BLaER1 treated with 17β-estradiol and CSF1 and Interleukin-3, amounts not matched to agents 10 nM and 100 nM (cell line): ENCODE results near the gene SRPK2.
"Not testable (repeated sequence)": the region's sequence is repeated elsewhere in the genome, so short reads cannot be mapped to it uniquely, and the experiment has no call there.

Experiments used
- H3K27ac ChIP-seq, 11 experiments: shearing (Covaris generic); formaldehyde crosslinking; 2 replicates each; pipeline ENCODE4 v1.8.1; 2022
- H3K27me3 ChIP-seq, 11 experiments: shearing (Covaris generic); formaldehyde crosslinking; 2 replicates each; pipeline ENCODE4 v1.8.1; 2022
- H3K36me3 ChIP-seq, 11 experiments: shearing (Covaris generic); formaldehyde crosslinking; 2 replicates each; pipeline ENCODE4 v1.8.1; 2022
- H3K4me1 ChIP-seq, 10 experiments: shearing (Covaris generic); formaldehyde crosslinking; 2 replicates each; pipeline ENCODE4 v1.8.1; 2022
- H3K4me2 ChIP-seq, 11 experiments: shearing (Covaris generic); formaldehyde crosslinking; 2 replicates each; pipeline ENCODE4 v1.8.1; 2022
- H3K4me3 ChIP-seq, 10 experiments: shearing (Covaris generic); formaldehyde crosslinking; 2 replicates each; pipeline ENCODE4 v1.8.1; 2022
- H3K9ac ChIP-seq, 11 experiments: shearing (Covaris generic); formaldehyde crosslinking; 2 replicates each; pipeline ENCODE4 v1.8.1; 2022
- H3K9me3 ChIP-seq, 11 experiments: shearing (Covaris generic); formaldehyde crosslinking; replicated peaks in 1 of 11; 2 replicates each; pipeline ENCODE4 v1.8.1; 2022
- H4K20me1 ChIP-seq, 11 experiments: shearing (Covaris generic); formaldehyde crosslinking; 2 replicates each; pipeline ENCODE4 v1.8.1; 2022
- Cebpa-rat ChIP-seq, 11 experiments: shearing (Covaris generic); IDR thresholded peaks; 2 replicates each; pipeline ENCODE4 v1.8.1; 2022

The SRPK2 gene

GRCh38 chr7:105202616-105203015, 186.1 kb downstream of the SRPK2 start:
- H3K27ac ChIP-seq = no peak overlapping the region
- no peak overlapping the region for H3K4me3 ChIP-seq
- H3K36me3 ChIP-seq = peaks cover 31 to 65% (median 43%) of the 10 kb centered on the region in 11 experiments
- no peak overlapping the region for H3K9ac ChIP-seq
- peaks cover 0 to 18% (median 7%) of the 10 kb centered on the region in 10 experiments; a peak in 10 of 20 replicates for H3K4me1 ChIP-seq
- H3K9me3 ChIP-seq = no peaks in the 10 kb centered on the region; a peak in 1 of 22 replicates
- H4K20me1 ChIP-seq = peaks cover 0 to 40% (median 14%) of the 10 kb centered on the region in 11 experiments; a peak in 14 of 22 replicates
- no peaks in the 10 kb centered on the region for H3K27me3 ChIP-seq
- no peak overlapping the region for H3K4me2 ChIP-seq
- TF ChIP-seq Cebpa-rat (IDR thresholded peaks at IDR 0.05) = no peak

DNA sequence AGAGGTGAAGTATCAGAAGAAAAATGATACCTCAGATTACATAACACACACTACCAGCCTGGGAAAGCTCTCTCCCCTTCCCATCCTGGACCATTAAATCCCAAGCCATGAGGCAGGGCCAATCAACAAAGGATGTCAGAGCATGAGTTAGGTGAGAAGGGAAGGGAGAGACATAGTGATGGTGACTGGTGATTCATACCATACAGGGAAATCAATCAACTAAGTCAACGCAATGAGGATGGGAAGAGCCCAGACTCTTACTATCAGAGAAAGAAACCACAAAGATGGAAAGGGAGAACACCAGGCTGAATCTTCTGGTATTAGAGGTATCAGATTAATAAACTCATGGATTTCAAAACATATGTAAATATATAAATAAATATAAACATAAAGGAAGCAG, 189.3 kb downstream of the SRPK2 start:
- H3K4me1 ChIP-seq = no peaks in the 10 kb centered on the region
- no peak for TF ChIP-seq Cebpa-rat (IDR thresholded peaks at IDR 0.05)
- no peak overlapping the region for H3K4me3 ChIP-seq
- no peak overlapping the region for H3K27ac ChIP-seq
- H4K20me1 ChIP-seq = peaks cover 0 to 27% (median 2%) of the 10 kb centered on the region in 11 experiments; a peak in 13 of 22 replicates
- H3K36me3 ChIP-seq = peaks cover 33 to 78% (median 47%) of the 10 kb centered on the region in 11 experiments
- H3K27me3 ChIP-seq = no peaks in the 10 kb centered on the region
- H3K4me2 ChIP-seq = no peak overlapping the region
- H3K9ac ChIP-seq = no peak overlapping the region
- H3K9me3 ChIP-seq = no peaks in the 10 kb centered on the region; a peak in 1 of 22 replicates

DNA sequence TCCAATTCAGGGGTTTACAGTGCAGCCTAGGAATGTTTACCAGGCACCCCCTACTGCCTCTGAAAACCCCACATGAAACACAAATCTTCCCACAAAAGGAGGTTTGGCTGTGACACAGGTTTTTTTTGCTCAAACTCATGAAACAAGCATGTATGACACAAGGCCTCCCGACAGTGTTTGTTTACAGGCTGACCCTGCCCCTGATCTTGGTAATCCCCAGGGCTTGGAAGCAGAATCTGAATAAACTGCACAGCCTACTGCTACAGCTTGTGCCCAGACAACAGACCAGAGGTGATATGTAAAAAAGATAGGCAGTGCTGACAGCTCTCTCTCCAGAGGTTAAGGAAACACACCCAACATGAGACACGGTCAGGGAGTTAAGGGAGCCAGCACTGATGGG, 190.5 kb downstream of the SRPK2 start:
- no peak for TF ChIP-seq Cebpa-rat (IDR thresholded peaks at IDR 0.05)
- H3K9me3 ChIP-seq = no peaks in the 10 kb centered on the region
- H3K36me3 ChIP-seq = peaks cover 27 to 72% (median 44%) of the 10 kb centered on the region in 11 experiments
- no peak overlapping the region for H3K9ac ChIP-seq
- H4K20me1 ChIP-seq = peaks cover 0 to 24% (median 0%) of the 10 kb centered on the region in 11 experiments; a peak in 8 of 22 replicates
- peaks cover 0 to 7% (median 2%) of the 10 kb centered on the region in 10 experiments; a peak in 8 of 20 replicates for H3K4me1 ChIP-seq
- H3K27me3 ChIP-seq = no peaks in the 10 kb centered on the region
- no peak overlapping the region for H3K4me3 ChIP-seq
- H3K4me2 ChIP-seq = no peak overlapping the region
- H3K27ac ChIP-seq = no peak overlapping the region

- H3K9ac ChIP-seq = no peak overlapping the region
- H3K27me3 ChIP-seq = no peaks in the 10 kb centered on the region
- no peak overlapping the region for H3K27ac ChIP-seq
- H3K36me3 ChIP-seq = peaks cover 20 to 56% (median 29%) of the 10 kb centered on the region in 11 experiments
- H3K9me3 ChIP-seq = no peaks in the 10 kb centered on the region
- H3K4me2 ChIP-seq = no peak overlapping the region
- H3K4me3 ChIP-seq = no peak overlapping the region
- H4K20me1 ChIP-seq = peaks cover 0 to 26% (median 0%) of the 10 kb centered on the region in 11 experiments; a peak in 6 of 22 replicates
- H3K4me1 ChIP-seq = peaks cover 0 to 24% (median 4%) of the 10 kb centered on the region in 10 experiments; a peak in 8 of 20 replicates
- TF ChIP-seq Cebpa-rat (IDR thresholded peaks at IDR 0.05) = no peak
Measured at GRCh38 chr7:105196473-105196872, 192.2 kb downstream of the SRPK2 start.

DNA sequence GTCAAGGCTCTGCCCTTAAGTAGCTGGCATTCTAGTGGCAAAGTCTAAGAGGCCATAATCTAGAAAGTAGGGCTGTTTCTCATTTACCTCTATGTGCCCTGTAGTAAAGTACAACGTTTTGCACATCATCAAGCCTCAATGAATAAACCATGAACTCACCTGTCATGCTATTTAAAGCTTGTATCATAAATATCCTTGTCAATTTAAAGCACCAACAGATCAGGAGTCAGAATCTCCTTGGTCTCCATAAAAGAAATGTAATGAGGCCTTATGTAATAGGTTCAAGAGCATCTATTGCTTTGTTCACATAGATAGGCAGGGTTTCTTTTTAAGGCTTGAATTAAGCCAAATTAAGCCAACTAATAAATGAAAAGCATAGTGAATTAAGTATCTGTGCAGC, 192.8 kb downstream of the SRPK2 start:
- peaks cover 15 to 50% (median 23%) of the 10 kb centered on the region in 11 experiments; a peak in 20 of 22 replicates for H3K36me3 ChIP-seq
- no peaks in the 10 kb centered on the region for H3K27me3 ChIP-seq
- H3K9me3 ChIP-seq = no peaks in the 10 kb centered on the region
- H3K27ac ChIP-seq = no peak overlapping the region
- H3K4me3 ChIP-seq = no peak overlapping the region
- H4K20me1 ChIP-seq = peaks cover 0 to 31% (median 0%) of the 10 kb centered on the region in 11 experiments; a peak in 6 of 22 replicates
- no peak overlapping the region for H3K9ac ChIP-seq
- no peak for TF ChIP-seq Cebpa-rat (IDR thresholded peaks at IDR 0.05)
- H3K4me2 ChIP-seq = no peak overlapping the region
- peaks cover 0 to 30% (median 5%) of the 10 kb centered on the region in 10 experiments; a peak in 9 of 20 replicates for H3K4me1 ChIP-seq

GRCh38 chr7:105194959-105195358, 193.8 kb downstream of the SRPK2 start:
- H3K27ac ChIP-seq, H3K27me3 ChIP-seq, H3K9me3 ChIP-seq, H3K4me2 ChIP-seq, H3K4me3 ChIP-seq, H3K9ac ChIP-seq: not testable (repeated sequence)
- peaks cover 0 to 31% (median 5%) of the 10 kb centered on the region in 10 experiments; a peak in 9 of 20 replicates for H3K4me1 ChIP-seq
- peaks cover 0 to 31% (median 0%) of the 10 kb centered on the region in 11 experiments; a peak in 6 of 22 replicates for H4K20me1 ChIP-seq
- peaks cover 7 to 40% (median 14%) of the 10 kb centered on the region in 11 experiments; a peak in 19 of 22 replicates for H3K36me3 ChIP-seq

GRCh38 chr7:105191331-105191730, 197.4 kb downstream of the SRPK2 start:
- H3K9me3 ChIP-seq = no peaks in the 10 kb centered on the region
- TF ChIP-seq Cebpa-rat (IDR thresholded peaks at IDR 0.05) = no peak
- H3K9ac ChIP-seq = no peak overlapping the region
- H3K4me3 ChIP-seq = no peak overlapping the region
- H3K27me3 ChIP-seq = no peaks in the 10 kb centered on the region
- H3K4me1 ChIP-seq = peaks cover 0 to 31% (median 5%) of the 10 kb centered on the region in 10 experiments; a peak in 9 of 20 replicates
- peaks cover 0 to 22% (median 0%) of the 10 kb centered on the region in 11 experiments; a peak in 5 of 22 replicates for H3K36me3 ChIP-seq
- H3K27ac ChIP-seq = no peak overlapping the region
- H4K20me1 ChIP-seq = peaks cover 0 to 42% (median 5%) of the 10 kb centered on the region in 11 experiments; a peak in 8 of 22 replicates
- peak overlapping the region in 3 of 11 experiments; percentile 24 to 58 (median 40); a peak in 5 of 22 replicates for H3K4me2 ChIP-seq

DNA sequence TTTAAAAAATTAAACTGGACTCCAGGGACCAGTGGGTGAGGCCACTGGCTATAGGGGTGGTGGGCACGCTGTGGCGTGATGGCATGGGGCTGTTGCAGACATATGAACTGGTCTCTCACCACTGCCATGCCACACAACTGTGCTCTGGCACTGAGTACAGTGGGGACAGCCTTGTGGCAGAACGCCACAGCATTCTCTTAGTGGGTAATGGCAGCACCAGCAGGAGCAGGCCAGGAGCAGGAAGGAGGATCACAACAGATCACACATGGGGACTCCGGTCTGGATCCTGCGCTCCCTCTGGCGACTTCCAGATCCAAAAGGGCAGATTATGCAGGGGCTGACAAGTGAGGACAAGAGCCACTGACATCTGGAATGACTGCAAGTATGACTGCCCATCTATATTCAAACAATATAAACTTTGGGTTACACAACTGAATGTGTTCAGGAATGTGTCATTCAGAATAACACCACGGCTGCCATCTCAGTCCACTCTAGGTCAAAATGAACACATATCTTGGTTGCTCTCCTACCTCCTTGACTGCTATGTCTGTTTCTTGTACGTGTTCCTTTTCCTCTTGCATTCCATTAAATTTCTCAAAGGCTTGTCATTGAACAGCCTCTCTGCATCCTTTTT, 198.7 kb downstream of the SRPK2 start:
- Histone ChIP-seq H3K36me3 (peaks cover 0 to 18% (median 0%) of the 10 kb centered on the region in 11 experiments; a peak in 5 of 22 replicates), H3K9ac (no peak overlapping the region), H3K4me3 (no peak overlapping the region), H3K27ac (no peak overlapping the region), H3K9me3 (no peaks in the 10 kb centered on the region), H3K27me3 (no peaks in the 10 kb centered on the region), H3K4me1 (peaks cover 0 to 31% (median 5%) of the 10 kb centered on the region in 10 experiments; a peak in 9 of 20 replicates), H4K20me1 (peaks cover 0 to 36% (median 3%) of the 10 kb centered on the region in 11 experiments; a peak in 6 of 22 replicates), H3K4me2 (no peak overlapping the region)
- no peak for TF ChIP-seq Cebpa-rat (IDR thresholded peaks at IDR 0.05)

DNA sequence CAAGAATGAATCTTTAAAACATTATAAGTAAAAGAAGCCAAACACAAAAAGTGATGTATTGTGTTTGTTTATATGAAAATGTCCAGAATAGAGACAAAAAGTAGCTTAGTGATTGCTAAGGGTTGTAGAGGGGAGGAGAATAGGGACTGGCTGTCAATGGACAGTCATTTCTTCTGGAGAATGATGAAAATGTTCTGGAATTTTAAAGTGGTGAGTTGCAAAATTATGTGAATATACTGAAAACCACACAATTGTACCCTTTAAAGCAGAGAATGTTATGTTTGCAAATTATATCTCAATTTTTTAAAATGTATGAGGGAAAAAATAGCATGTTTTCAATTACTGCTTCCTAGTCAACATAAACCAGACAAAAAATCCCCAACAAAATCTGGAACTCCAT, 200.5 kb downstream of the SRPK2 start:
- peaks cover 0 to 24% (median 3%) of the 10 kb centered on the region in 10 experiments; a peak in 9 of 20 replicates for H3K4me1 ChIP-seq
- H3K27ac ChIP-seq = no peak overlapping the region
- no peak overlapping the region for H3K4me3 ChIP-seq
- peaks cover 0 to 27% (median 0%) of the 10 kb centered on the region in 11 experiments; a peak in 5 of 22 replicates for H4K20me1 ChIP-seq
- no peaks in the 10 kb centered on the region for H3K9me3 ChIP-seq
- no peak for TF ChIP-seq Cebpa-rat (IDR thresholded peaks at IDR 0.05)
- H3K27me3 ChIP-seq = no peaks in the 10 kb centered on the region
- H3K9ac ChIP-seq = no peak overlapping the region
- H3K4me2 ChIP-seq = no peak overlapping the region
- peaks cover 0 to 18% (median 0%) of the 10 kb centered on the region in 11 experiments; a peak in 5 of 22 replicates for H3K36me3 ChIP-seq
